Measurements from ENCODE around the gene SP9. TPM values are rescaled to one million over a fixed set of nuclear protein-coding genes. Genes with fewer than 3 reads are reported as not detected.

Gene SP9
- polyA plus RNA-seq, 3 donors, result not detected

DNA sequence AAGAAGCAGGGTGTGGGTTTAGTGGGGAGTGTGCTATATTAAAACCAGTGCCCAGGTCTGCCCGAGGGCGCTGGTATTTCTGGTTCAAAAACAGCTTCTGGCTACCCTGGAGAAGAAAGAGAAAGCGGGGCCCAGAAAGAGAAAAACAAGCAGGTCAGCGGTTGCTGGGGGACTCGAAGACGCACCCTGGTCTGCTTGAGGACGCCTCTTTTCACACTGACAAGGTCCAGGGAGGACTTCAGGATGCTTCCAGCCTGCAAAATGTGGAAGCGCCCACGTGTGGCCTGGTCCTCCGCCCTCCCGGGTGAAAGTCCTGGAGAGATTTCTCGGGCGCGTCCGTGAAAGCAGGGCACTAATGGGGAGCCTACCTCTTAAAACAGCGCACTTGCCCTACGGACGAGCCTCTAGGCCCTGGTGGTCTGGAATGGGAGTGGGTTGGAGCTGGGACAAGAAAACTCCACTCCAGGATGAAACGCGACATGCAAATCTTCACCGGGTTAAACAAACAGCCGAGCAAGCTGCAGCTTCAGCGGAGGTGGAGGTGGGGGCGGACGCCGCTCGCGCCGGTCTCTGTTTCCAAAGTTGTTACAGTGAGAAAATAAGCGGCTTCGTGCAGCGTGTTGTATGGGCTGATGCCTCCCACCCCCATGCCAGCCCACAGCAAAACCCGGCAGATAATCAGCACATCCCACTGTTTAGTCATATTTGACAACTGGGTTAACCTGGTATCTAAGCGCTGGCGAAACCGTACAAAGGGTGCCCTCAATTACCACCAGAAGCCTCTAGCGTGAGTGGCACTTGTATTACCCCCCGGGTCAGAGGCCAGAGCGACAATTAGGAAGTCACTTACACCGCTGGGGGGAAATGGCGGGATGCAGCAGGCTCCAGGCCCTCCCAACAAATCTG lies 1.1 kb upstream of the SP9 start:
- no peak for DNase-seq

- DNase-seq, result no peak
These were observed 457 bp upstream of the SP9 start for GRCh38 chr2:174334278-174334715.

GRCh38 chr2:174335254-174335987 lies 667 bp downstream of the SP9 start:
- DNase-seq, result no peak

DNA sequence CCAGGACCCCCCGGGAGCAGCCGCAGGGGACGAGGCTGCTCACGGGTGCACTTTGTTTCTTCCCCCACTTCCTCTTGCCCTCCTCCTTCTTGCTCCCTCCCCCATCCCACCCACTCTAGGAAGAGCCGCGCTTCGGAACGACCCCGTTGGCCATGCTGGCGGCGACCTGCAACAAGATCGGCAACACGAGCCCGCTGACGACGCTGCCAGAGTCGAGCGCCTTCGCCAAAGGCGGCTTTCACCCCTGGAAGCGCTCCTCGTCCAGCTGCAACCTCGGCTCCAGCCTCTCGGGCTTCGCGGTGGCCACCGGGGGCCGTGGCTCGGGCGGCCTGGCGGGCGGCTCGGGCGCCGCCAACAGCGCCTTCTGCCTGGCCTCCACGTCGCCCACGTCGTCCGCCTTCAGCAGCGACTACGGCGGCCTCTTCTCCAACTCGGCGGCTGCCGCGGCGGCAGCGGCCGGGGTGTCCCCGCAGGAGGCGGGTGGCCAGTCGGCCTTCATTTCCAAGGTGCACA lies 1.3 kb downstream of the SP9 start:
- no peak for DNase-seq

DNA sequence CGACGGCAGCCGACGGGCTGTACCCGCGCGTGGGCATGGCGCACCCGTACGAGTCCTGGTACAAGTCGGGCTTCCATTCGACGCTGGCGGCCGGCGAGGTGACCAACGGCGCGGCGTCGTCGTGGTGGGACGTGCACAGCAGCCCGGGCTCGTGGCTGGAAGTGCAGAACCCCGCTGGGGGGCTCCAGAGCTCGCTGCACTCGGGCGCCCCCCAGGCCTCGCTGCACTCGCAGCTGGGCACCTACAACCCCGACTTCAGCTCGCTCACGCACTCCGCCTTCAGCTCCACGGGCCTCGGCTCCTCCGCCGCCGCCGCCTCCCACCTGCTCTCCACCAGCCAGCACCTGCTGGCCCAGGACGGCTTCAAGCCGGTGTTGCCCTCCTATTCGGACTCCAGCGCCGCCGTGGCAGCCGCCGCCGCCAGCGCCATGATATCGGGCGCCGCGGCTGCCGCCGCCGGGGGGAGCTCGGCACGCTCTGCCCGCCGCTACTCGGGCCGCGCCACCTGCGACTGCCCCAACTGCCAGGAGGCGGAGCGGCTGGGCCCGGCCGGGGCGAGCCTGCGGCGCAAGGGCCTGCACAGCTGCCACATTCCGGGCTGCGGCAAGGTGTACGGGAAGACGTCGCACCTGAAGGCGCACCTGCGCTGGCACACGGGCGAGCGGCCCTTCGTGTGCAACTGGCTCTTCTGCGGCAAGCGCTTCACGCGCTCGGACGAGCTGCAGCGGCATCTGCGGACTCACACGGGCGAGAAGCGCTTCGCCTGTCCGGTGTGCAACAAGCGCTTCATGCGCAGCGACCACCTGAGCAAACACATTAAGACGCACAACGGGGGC lies 2.0 kb downstream of the SP9 start:
- DNase-seq, result no peak

- peak; percentile 7 for DNase-seq
These were observed 2.8 kb downstream of the SP9 start for GRCh38 chr2:174337337-174338146.

DNA sequence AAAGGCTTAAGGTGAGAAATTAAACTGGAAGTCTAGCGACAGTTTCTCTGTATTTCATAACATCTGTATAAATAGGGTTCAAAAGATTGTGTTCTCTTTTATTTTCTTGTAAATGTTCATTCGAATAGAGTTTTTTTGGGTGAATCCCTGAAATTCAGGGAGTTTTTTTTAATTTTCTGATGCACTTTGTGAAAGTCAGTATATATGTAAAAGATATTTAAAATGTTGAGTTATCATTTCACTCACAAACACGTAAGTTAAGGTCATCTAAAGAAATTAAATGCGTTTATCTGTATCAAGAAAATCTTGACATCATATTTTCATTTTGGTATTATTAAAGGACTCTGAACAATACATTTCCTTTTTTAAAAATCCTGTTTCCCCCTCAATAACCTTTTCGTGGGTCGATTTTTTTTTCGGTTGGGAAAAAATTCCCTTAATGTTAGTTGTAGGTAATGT lies 3.4 kb downstream of the SP9 start:
- no peak for DNase-seq

DNA sequence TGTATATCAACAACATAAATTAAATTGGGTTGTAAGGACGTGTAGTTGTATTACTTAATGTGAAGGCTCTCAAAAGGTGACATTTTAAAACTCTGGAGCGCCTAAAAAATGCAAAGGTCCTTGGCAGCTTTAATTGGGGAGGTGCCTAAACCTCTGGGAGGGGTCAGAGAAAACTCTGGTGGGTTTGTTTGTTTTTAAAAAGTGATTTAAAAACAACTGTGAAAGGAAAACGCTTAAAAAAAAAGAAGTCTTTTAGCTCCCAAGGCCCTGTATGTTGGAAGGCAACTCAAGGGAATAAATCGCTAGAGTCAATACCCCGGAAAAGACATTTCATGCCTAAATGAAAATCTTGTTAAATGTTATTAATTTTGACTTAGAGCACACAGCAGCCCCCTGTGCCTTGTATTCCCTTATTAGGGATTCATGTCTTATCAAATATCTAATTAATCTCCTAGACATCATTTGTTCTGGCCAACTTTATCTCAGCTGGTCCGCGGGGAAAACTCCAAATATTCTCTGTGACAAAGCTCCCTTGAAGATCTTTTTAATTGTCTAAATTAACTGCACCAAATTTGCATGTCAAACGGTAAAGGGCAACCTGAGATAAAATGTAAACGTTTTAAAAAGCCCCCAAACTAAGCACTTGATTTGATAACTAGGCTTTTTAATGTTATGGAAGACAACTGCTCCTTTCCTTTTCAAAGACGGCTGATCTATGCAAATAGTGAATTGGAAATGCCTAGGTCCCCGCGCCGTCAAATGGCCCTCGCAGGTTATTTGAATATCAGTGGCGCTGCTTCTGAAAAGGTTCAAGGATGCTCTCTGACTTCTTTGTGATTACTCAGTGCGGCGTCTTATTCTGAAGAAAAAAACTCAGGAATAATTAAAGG lies 4.2 kb downstream of the SP9 start:
- peak; percentile 10 for DNase-seq

GRCh38 chr2:174339561-174340399 lies 5.0 kb downstream of the SP9 start:
- peak; percentile 10 for DNase-seq

GRCh38 chr2:174340400-174341292 lies 5.9 kb downstream of the SP9 start:
- peak; percentile 15 for DNase-seq

DNA sequence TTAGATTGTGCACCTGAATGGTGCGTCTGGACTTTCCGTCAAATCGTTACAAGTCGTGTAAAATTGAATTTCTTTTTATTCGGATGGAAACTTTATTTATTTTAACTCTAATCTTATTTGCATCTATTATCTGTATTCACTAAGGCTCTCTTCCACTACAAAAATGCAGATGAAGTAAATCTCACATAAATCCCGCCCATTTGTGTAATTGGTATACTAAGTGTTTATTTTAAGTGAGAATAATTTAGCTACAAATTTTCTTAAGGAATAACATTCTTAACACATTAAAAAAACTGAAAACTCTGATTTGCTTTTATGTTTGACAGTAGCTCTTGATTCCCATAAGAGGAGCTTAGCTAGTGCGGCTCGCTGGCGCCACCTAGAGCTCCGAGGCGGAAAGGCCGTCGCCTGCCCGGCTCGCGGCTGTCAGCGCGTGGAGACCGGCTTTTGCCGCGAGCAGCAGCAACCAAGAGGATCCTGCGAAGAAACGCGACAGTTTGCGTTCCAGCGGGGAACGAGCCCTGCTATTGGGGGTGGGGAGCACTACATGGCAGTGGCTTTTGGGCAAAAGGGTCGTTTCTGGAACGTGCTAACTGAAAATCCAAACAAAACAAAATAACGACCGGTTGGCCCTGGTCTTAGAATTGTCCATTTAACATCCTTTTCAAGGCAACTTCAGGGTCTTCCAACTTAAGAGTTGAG lies 6.7 kb downstream of the SP9 start:
- peak; percentile 84 for DNase-seq

DNA sequence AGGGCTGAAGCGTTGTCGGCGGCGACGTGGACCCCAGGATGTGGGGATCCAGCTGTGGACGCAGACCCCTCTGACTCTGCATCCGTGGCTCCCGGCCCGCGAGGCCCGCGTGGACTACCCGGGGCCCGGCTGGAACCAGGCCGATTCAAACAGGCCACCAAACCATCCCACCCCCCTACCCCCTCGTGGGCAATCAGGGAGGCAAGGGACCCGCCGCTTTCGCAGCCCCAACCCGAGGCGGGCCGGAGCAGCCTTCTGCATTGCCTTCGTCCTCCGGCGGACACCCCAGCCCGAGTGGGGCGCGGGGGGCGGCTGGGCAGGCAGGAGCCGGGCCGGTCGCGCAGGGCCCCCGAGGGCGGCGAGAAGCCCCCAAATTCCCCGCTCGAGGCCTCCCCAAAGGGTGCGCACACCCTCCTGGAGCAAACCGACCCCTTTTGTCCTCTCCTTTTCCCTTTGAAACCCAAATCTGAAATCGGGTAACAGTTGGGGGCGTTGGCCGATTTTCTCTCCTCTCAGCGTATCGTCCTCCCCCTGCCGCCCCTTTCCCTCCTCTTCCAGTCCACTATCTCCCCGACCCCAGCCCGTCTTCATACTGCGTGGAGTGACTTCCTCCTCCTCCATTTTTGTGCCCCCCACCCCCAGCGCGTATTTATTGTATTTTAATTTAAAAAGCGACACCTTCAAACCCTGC lies 7.4 kb downstream of the SP9 start:
- no peak for DNase-seq

DNA sequence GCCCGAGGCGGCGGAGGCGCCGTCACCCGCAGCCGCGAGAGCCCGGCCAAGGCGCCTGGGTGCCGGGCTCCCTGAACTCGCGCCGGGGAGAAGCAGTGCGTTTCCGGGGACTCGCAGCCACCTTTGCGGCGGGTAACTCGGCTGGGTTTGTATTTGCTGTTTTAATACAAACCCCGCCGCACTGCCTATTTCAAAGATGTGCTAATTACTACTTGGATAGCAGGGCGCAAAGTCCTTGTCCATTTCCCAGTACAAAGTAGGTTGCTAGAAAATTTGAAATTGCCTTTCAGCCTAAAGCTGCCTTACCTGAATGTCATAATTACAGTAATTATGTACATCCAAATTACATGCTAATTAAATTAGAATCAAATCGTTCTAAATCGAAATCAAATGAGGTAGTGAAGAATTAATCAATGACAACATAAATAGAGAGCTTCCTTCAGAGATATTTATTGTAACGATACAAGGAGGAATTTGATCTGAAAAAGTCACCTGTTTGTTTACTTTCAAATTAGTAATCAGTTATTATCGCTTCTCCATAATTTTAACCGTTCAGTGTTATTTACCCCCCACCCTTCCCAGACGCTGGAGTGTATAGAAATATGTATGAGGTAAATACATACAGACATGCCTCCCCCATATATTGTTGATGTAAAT lies 8.1 kb downstream of the SP9 start:
- DNase-seq, result peak; percentile 14

GRCh38 chr2:174343343-174343622 lies 8.5 kb downstream of the SP9 start:
- no peak for DNase-seq

GRCh38 chr2:174343623-174344455 lies 9.1 kb downstream of the SP9 start:
- DNase-seq, result peak; percentile 9

All from renal pelvis (tissue), 4 donors.